SK-N-SH (cell line): Measurements from ENCODE around the gene GPR32. TPM values are rescaled to one million over a fixed set of nuclear protein-coding genes. Genes with fewer than 3 reads are reported as not detected.
"Not testable (repeated sequence)": the region's sequence is repeated elsewhere in the genome, so short reads cannot be mapped to it uniquely, and the experiment has no call there.

Source experiments
- CTCF ChIA-PET: fragments of 300-600, 350-600 bp; formaldehyde crosslinking; extraction: SDS; loops from one replicate; lab custom pipeline; 2021; lab: Yijun Ruan, JAX
- POLR2A ChIA-PET: fragments of 350-600 bp; sonication (Branson Sonifier 250); formaldehyde crosslinking; extraction: SDS; loops from one replicate; lab custom pipeline; 2020; ENCODE audit warnings: antibody characterized with exemption, inconsistent platforms; lab: Yijun Ruan, JAX
- DNase-seq: peaks from one replicate; pipeline ENCODE4 v3.0.0; 2012
- H2AFZ ChIP-seq: fragments of 200-600 bp; sonication (generic); 2 replicates; pipeline ENCODE4 v1.8.1; 2016; ENCODE audit warnings: antibody characterized with exemption, mild to moderate bottlenecking, low read depth
- H3F3A ChIP-seq: fragments of 200-600 bp; sonication (generic); replicated peaks from 2 replicates; pipeline ENCODE3; 2016; ENCODE audit warnings: antibody characterized with exemption, mild to moderate bottlenecking; ENCODE audit not compliant: insufficient read depth
- H3K27ac ChIP-seq, 2 experiments: fragments of 200-500 bp in 1 of 2; fragments of 200-600 bp in 1 of 2; sonication (Bioruptor generic) in 1 of 2; sonication (generic), shearing (Covaris generic) in 1 of 2; 2 replicates each; pipeline versions ENCODE4 v1.5.1 to v1.6.1; 2014 to 2016; ENCODE audit warnings: low read depth in 2 of 2, inconsistent platforms in 1 of 2, low read length in 1 of 2, mild to moderate bottlenecking in 1 of 2, mixed read lengths in 1 of 2
- H3K27me3 ChIP-seq: fragments of 200-600 bp; sonication (generic), shearing (Covaris generic); 2 replicates; pipeline ENCODE4 v1.6.1; 2016; ENCODE audit warnings: mixed run types; ENCODE audit not compliant: insufficient read depth
- H3K36me3 ChIP-seq, 2 experiments: fragments of 200-500 bp in 1 of 2; fragments of 200-600 bp in 1 of 2; sonication (Bioruptor generic) in 1 of 2; sonication (generic) in 1 of 2; replicated peaks in 1 of 2; 2 replicates each; pipeline versions ENCODE3 to v1.5.1; 2014 to 2016; ENCODE audit warnings: low read length in 1 of 2, mild to moderate bottlenecking in 1 of 2; ENCODE audit not compliant: insufficient read depth in 2 of 2, control insufficient read depth in 1 of 2
- H3K4me1 ChIP-seq, 2 experiments: fragments of 200-500 bp in 1 of 2; fragments of 200-600 bp in 1 of 2; sonication (Bioruptor generic) in 1 of 2; sonication (generic), shearing (Covaris generic) in 1 of 2; 2 replicates each; pipeline versions ENCODE4 v1.5.1 to v1.6.1; 2014 to 2016; ENCODE audit warnings: low read depth in 1 of 2, low read length in 1 of 2, mixed run types in 1 of 2; ENCODE audit not compliant: insufficient read depth in 2 of 2, control insufficient read depth in 1 of 2
- H3K4me2 ChIP-seq: fragments of 200-600 bp; sonication (generic), shearing (Covaris generic); 2 replicates; pipeline ENCODE4 v1.6.1; 2017; ENCODE audit warnings: mixed run types
- H3K4me3 ChIP-seq, 2 experiments: fragments of 200-500 bp in 1 of 2; fragments of 200-600 bp in 1 of 2; sonication (Bioruptor generic) in 1 of 2; sonication (generic), shearing (Covaris generic) in 1 of 2; 2 replicates each; pipeline versions ENCODE4 v1.5.1 to v1.8.1; 2014 to 2016; ENCODE audit warnings: low read depth in 2 of 2, inconsistent platforms in 1 of 2, low read length in 1 of 2, mild to moderate bottlenecking in 1 of 2, mixed read lengths in 1 of 2, moderate library complexity in 1 of 2
- H3K79me2 ChIP-seq: fragments of 200-600 bp; sonication (generic); 2 replicates; pipeline ENCODE4 v1.8.1; 2017; ENCODE audit warnings: mild to moderate bottlenecking; ENCODE audit not compliant: insufficient read depth
- H3K9ac ChIP-seq: fragments of 200-600 bp; sonication (generic); 2 replicates; pipeline ENCODE4 v1.6.1; 2017; ENCODE audit warnings: mixed run types
- H3K9me2 ChIP-seq: fragments of 200-600 bp; sonication (generic); 2 replicates; pipeline ENCODE4 v1.6.1; 2017; ENCODE audit warnings: mixed run types
- H3K9me3 ChIP-seq: fragments of 200-600 bp; sonication (generic); 2 replicates; pipeline ENCODE4 v1.6.1; 2017; ENCODE audit warnings: mixed run types, mild to moderate bottlenecking, moderate library complexity
- H4K20me1 ChIP-seq: fragments of 200-600 bp; sonication (generic); 2 replicates; pipeline ENCODE4 v1.6.1; 2017; ENCODE audit warnings: mild to moderate bottlenecking, mixed run types; ENCODE audit not compliant: insufficient read depth
- CHD2 ChIP-seq: fragments of 150-350 bp; IDR thresholded peaks from 2 replicates; pipeline ENCODE4 v1.6.1; 2018; ENCODE audit warnings: low read length; ENCODE audit not compliant: partially characterized antibody
- FOSL2 ChIP-seq: IDR thresholded peaks from 2 replicates; pipeline ENCODE4 v1.4.0; 2012; ENCODE audit warnings: low read depth, mild to moderate bottlenecking, moderate library complexity, borderline replicate concordance
- MEF2A ChIP-seq: IDR thresholded peaks from 2 replicates; pipeline ENCODE4 v1.4.0; 2012; ENCODE audit warnings: low read depth, borderline replicate concordance
- MXI1 ChIP-seq: IDR thresholded peaks from 2 replicates; pipeline ENCODE4 v1.6.1; 2012; ENCODE audit warnings: mild to moderate bottlenecking, low read depth, low read length, improper control_type of control experiment
- TCF12 ChIP-seq: IDR thresholded peaks from 2 replicates; pipeline ENCODE4 v1.4.0; 2012
- WGBS: methylation state at CpG from one replicate; pipeline ENCODE4 v1.1.6; 2017; ENCODE audit warnings: low lambda C conversion rate; 5-methylcytosine and 5-hydroxymethylcytosine counted together
- polyA plus RNA-seq, 3 experiments: library from polyadenylated mRNA; depleted of rRNA; stranded (reverse); fragments of >200 nt; gene quantifications; 2 replicates each; pipeline ENCODE4 v1.2.3, GENCODE V29; 2012
- TF ChIP-seq, protein P1 (sequence below): IDR thresholded peaks from 2 replicates; pipeline ENCODE4 v1.4.0; 2012; ENCODE audit warnings: low read depth
- TF ChIP-seq, protein P2 (sequence below): IDR thresholded peaks from 2 replicates; pipeline ENCODE4 v1.6.1; 2012; ENCODE audit warnings: mild to moderate bottlenecking, low read depth, low read length, moderate library complexity

GPR32 gene
- polyA plus RNA-seq, 1 of the 3 experiments (the other 2 are of a cell fraction): not detected

DNA sequence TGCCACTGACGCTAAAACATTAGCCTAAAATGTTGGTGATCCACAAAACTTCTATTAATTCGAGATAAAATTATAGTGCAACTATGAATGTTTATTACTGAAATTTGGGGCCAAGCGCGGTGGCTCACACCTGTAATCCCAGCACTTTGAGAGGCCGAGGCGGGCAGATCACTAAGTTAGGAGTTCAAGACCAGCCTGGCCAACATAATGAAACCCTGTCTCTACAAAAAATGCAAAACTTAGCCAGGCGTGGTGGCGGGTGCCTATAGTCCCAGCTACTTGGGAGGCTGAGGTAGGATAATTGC lies 13.5 kb downstream of the GPR32 start:
- POLR2A ChIA-PET, H4K20me1 ChIP-seq, H3K4me1 ChIP-seq, H3K4me3 ChIP-seq, H3K36me3 ChIP-seq, H3K9ac ChIP-seq, H3K79me2 ChIP-seq, H3K9me3 ChIP-seq, H3F3A ChIP-seq, H3K9me2 ChIP-seq, DNase-seq, H3K27ac ChIP-seq, H2AFZ ChIP-seq: not testable (repeated sequence)
- Histone ChIP-seq H3K27me3 (peaks cover 32% of the 10 kb centered on the region), H3K4me2 (0 out of 2 replicates have a peak overlapping the region, but pooled peaks have one; percentile 6)
- WGBS: 31% methylated on average over 8 of the region's 8 CpGs
- CTCF ChIA-PET: interaction anchor here (0.6 to 9.7 kb wide), 49 partner anchors 9 to 415 kb away, joined by 3 to 113 read pairs (median 5); partner anchors contain the start of genes CLEC11A and KLK4

DNA sequence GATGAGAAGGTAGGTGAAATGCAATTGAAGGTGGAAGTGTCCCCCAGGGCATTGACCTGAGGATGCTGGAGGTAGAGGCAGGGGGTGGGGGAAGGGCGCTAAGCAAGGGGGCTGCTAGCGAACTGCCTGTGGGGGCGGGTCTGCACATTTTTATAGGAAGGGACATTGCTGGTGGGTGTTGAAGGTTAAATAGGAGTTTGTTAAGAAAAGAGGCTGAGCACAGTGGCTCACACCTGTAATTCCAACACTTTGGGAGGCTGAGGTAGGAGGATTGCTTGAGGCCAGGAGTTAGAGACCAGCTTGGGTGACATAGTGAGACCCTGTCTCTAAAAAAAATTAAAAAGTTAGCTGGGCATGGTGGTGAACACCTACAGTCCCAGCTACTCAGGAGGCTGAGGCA lies 14.4 kb downstream of the GPR32 start:
- ChIA-PET CTCF (interaction anchor here (1.1 to 9.7 kb wide), 9 partner anchors 14 to 416 kb away, joined by 3 to 113 read pairs (median 9); partner anchors contain the start of gene CLEC11A), POLR2A (no interaction called here)
- H3K9me3 ChIP-seq: no peaks in the 10 kb centered on the region
- H4K20me1 ChIP-seq: no peaks in the 10 kb centered on the region
- H3F3A ChIP-seq: no peaks in the 10 kb centered on the region
- H3K27me3 ChIP-seq: peaks cover 23% of the 10 kb centered on the region
- no peaks in the 10 kb centered on the region for H3K79me2 ChIP-seq
- no peak overlapping the region for H2AFZ ChIP-seq
- H3K4me3 ChIP-seq: no peak overlapping the region
- no peak overlapping the region for H3K4me2 ChIP-seq
- no peak overlapping the region for H3K9ac ChIP-seq
- H3K9me2 ChIP-seq: no peaks in the 10 kb centered on the region
- 43% methylated on average over 3 of the region's 3 CpGs for WGBS
- H3K27ac ChIP-seq: no peak overlapping the region
- no peak for DNase-seq
- no peaks in the 10 kb centered on the region for H3K36me3 ChIP-seq
- H3K4me1 ChIP-seq: no peaks in the 10 kb centered on the region
- TF ChIP-seq FOSL2: no peak
- TF ChIP-seq, protein P1, sequence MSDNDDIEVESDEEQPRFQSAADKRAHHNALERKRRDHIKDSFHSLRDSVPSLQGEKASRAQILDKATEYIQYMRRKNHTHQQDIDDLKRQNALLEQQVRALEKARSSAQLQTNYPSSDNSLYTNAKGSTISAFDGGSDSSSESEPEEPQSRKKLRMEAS: no peak
- TF ChIP-seq, protein P2, sequence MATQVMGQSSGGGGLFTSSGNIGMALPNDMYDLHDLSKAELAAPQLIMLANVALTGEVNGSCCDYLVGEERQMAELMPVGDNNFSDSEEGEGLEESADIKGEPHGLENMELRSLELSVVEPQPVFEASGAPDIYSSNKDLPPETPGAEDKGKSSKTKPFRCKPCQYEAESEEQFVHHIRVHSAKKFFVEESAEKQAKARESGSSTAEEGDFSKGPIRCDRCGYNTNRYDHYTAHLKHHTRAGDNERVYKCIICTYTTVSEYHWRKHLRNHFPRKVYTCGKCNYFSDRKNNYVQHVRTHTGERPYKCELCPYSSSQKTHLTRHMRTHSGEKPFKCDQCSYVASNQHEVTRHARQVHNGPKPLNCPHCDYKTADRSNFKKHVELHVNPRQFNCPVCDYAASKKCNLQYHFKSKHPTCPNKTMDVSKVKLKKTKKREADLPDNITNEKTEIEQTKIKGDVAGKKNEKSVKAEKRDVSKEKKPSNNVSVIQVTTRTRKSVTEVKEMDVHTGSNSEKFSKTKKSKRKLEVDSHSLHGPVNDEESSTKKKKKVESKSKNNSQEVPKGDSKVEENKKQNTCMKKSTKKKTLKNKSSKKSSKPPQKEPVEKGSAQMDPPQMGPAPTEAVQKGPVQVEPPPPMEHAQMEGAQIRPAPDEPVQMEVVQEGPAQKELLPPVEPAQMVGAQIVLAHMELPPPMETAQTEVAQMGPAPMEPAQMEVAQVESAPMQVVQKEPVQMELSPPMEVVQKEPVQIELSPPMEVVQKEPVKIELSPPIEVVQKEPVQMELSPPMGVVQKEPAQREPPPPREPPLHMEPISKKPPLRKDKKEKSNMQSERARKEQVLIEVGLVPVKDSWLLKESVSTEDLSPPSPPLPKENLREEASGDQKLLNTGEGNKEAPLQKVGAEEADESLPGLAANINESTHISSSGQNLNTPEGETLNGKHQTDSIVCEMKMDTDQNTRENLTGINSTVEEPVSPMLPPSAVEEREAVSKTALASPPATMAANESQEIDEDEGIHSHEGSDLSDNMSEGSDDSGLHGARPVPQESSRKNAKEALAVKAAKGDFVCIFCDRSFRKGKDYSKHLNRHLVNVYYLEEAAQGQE: no peak

DNA sequence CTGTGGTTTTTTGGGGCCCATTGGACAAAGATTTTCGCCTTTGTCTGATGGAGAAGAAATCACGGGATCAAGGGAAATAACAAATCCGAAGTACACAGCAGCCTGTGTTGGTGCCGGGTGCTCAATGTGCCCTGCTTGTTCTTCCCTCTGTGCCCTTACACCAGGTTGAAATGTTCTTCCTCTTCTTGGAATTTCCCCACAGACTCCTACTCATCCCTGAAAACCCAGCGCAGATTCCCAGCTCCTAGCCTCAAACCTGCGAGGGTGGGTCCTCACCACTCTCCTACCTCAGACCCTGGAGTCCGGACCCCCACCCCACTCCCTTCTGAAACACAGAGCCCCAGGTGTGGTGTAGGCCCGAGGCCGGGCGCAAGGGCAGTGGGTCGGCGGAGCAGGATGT lies 15.1 kb downstream of the GPR32 start:
- TF ChIP-seq MXI1 (no peak), CHD2 (no peak), TCF12 (no peak), MEF2A (no peak)
- Histone ChIP-seq H3K27me3 (peaks cover 17% of the 10 kb centered on the region), H3K9me3 (no peaks in the 10 kb centered on the region), H3K36me3 (no peaks in the 10 kb centered on the region), H3K4me1 (no peaks in the 10 kb centered on the region), H3K9me2 (no peaks in the 10 kb centered on the region), H3K4me3 (no peak overlapping the region), H4K20me1 (no peaks in the 10 kb centered on the region), H3K79me2 (no peaks in the 10 kb centered on the region), H2AFZ (no peak overlapping the region), H3K27ac (no peak overlapping the region), H3F3A (no peaks in the 10 kb centered on the region), H3K9ac (no peak overlapping the region), H3K4me2 (no peak overlapping the region)
- ChIA-PET CTCF (interaction anchor here (4.8 to 9.7 kb wide), 2 partner anchors 62 to 115 kb away, joined by 44 to 113 read pairs; partner anchors contain the start of gene CLEC11A), POLR2A (no interaction called here)
- no peak for DNase-seq
- WGBS: 70% methylated on average over 12 of the region's 12 CpGs
